GM13977 (cell line): Measurements from ENCODE around the gene EMD.

Experiments
- DNase-seq: peaks from one replicate; pipeline ENCODE4 v3.0.0; 2012; ENCODE audit warnings: low spot score
- in situ Hi-C: fragments of 300-500 bp; cut with MboI; formaldehyde crosslinking; loops from one replicate; pipeline ENCODE4 v1.12.0; 2022; ENCODE audit warnings: low sequenced_read_pairs, low pct_unique_long_range_greater_than_20kb, mixed read lengths, inconsistent platforms; ENCODE audit not compliant: unreplicated experiment
- TF ChIP-seq, protein P1 (sequence below): IDR thresholded peaks from 2 replicates; pipeline ENCODE4 v1.5.1; 2012; ENCODE audit warnings: mild to moderate bottlenecking, control low read depth; ENCODE audit not compliant: insufficient read depth; ENCODE audit errors: extremely low read depth, missing control alignments

The EMD gene

GRCh38 chrX:154356596-154356995 lies 22.5 kb upstream of the EMD start:
- in situ Hi-C loops, result no loop called here
- TF ChIP-seq, protein P1, sequence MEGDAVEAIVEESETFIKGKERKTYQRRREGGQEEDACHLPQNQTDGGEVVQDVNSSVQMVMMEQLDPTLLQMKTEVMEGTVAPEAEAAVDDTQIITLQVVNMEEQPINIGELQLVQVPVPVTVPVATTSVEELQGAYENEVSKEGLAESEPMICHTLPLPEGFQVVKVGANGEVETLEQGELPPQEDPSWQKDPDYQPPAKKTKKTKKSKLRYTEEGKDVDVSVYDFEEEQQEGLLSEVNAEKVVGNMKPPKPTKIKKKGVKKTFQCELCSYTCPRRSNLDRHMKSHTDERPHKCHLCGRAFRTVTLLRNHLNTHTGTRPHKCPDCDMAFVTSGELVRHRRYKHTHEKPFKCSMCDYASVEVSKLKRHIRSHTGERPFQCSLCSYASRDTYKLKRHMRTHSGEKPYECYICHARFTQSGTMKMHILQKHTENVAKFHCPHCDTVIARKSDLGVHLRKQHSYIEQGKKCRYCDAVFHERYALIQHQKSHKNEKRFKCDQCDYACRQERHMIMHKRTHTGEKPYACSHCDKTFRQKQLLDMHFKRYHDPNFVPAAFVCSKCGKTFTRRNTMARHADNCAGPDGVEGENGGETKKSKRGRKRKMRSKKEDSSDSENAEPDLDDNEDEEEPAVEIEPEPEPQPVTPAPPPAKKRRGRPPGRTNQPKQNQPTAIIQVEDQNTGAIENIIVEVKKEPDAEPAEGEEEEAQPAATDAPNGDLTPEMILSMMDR, result no peak
- DNase-seq, result no peak

GRCh38 chrX:154357205-154357604 lies 21.9 kb upstream of the EMD start:
- TF ChIP-seq, protein P1, result no peak
- in situ Hi-C loops, result no loop called here

GRCh38 chrX:154358011-154358410 lies 21.1 kb upstream of the EMD start:
- TF ChIP-seq, protein P1, result no peak
- in situ Hi-C loops, result no loop called here
- DNase-seq, result no peak

More at GRCh38 chrX:154357205-154357604, 21.9 kb upstream of the EMD start:
- DNase-seq, result no peak

GRCh38 chrX:154358829-154359228 lies 20.3 kb upstream of the EMD start:
- in situ Hi-C loops, result no loop called here
- DNase-seq, result no peak
- TF ChIP-seq, protein P1, result no peak

DNA sequence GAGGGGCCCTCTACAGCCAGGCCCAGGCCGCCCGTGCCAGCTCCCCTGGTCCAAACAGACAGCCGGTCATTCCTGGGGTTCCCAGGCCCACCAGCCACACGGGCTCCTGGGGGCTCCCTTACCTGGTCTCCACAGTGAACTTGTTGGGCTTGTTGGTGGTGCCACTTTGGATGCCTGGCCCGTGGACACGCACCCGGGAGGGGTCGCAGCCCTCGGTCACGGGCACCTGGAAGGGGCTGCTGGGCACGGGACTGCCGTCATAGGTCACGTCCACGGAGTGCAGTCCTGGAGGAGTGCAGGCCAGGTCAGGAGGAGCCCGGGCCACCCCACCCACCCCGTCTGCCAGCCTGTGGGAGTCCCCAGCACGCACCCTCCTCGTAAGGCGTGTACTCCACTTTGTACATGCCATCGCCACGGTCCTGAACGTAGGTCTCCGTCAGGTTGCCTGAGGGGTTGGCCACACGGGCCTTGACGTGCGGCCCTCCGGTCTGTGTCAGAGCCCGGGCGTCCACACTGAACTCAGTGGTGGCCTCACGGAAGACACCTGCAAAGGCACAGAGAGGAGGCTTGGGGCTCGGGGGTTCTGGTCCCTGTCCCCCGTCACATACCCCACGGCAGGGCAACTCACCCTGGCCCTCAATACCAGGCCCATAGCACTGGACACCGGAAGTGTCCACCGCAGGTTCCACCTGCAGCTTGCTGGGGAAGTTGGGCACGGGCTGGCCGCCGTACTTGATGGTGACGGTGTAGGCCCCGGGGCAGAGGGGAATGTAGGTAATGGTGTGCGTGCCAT lies 19.5 kb upstream of the EMD start:
- TF ChIP-seq, protein P1, result no peak
- in situ Hi-C loops, result no loop called here
- no peak for DNase-seq

- in situ Hi-C loops, result no loop called here
- no peak for DNase-seq
- TF ChIP-seq, protein P1, result no peak
These were observed 18.9 kb upstream of the EMD start for GRCh38 chrX:154360155-154360713.
